Measurements from ENCODE around the gene PAN3.

The PAN3 gene

GRCh38 chr13:28271056-28271840 is 132.9 kb downstream of the PAN3 start:
- CTCF ChIA-PET = interaction anchor here (0.5 to 0.6 kb wide), 2 partner anchors 55 to 232 kb away, joined by 3 to 4 read pairs; no protein-coding TSS in a partner anchor
- peak; percentile 8 for DNase-seq (ENCODE audit: low spot score)
- TF ChIP-seq CTCF (conservative IDR thresholded peaks at IDR 0.05; ENCODE audit: low read depth) = no peak
- POLR2A ChIA-PET (ENCODE audit: low non-redundant PET) = no interaction called here
- no peak overlapping the region for H3K27ac ChIP-seq

- POLR2A ChIA-PET (ENCODE audit: low non-redundant PET) = no interaction called here
- no peak for TF ChIP-seq CTCF (conservative IDR thresholded peaks at IDR 0.05; ENCODE audit: low read depth)
- DNase-seq (ENCODE audit: low spot score) = no peak
- H3K27ac ChIP-seq = no peak overlapping the region
- CTCF ChIA-PET = no interaction called here
Observed at GRCh38 chr13:28273919-28274318, 135.6 kb downstream of the PAN3 start.

GRCh38 chr13:28282451-28282850 is 144.1 kb downstream of the PAN3 start:
- TF ChIP-seq CTCF (conservative IDR thresholded peaks at IDR 0.05; ENCODE audit: low read depth) = no peak
- POLR2A ChIA-PET (ENCODE audit: low non-redundant PET) = no interaction called here
- H3K27ac ChIP-seq = no peak overlapping the region
- CTCF ChIA-PET = interaction anchor here (0.5 to 0.6 kb wide), 2 partner anchors 27 to 1238 kb away, joined by 3 to 4 read pairs; no protein-coding TSS in a partner anchor
- DNase-seq (ENCODE audit: low spot score) = no peak

GRCh38 chr13:28283600-28283999 is 145.3 kb downstream of the PAN3 start:
- DNase-seq (ENCODE audit: low spot score) = no peak
- POLR2A ChIA-PET (ENCODE audit: low non-redundant PET) = no interaction called here
- TF ChIP-seq CTCF (conservative IDR thresholded peaks at IDR 0.05; ENCODE audit: low read depth) = no peak
- H3K27ac ChIP-seq = no peak overlapping the region
- CTCF ChIA-PET = interaction anchor here (0.6 kb wide), 1 partner anchor 71 kb away, joined by 4 read pairs; no protein-coding TSS in a partner anchor

- DNase-seq (ENCODE audit: low spot score) = no peak
- no peak for TF ChIP-seq CTCF (conservative IDR thresholded peaks at IDR 0.05; ENCODE audit: low read depth)
- ChIA-PET POLR2A (ENCODE audit: low non-redundant PET) (no interaction called here), CTCF (no interaction called here)
- no peak overlapping the region for H3K27ac ChIP-seq
Observed at GRCh38 chr13:28286263-28286662, 147.9 kb downstream of the PAN3 start.

GRCh38 chr13:28297341-28297740 is 159.0 kb downstream of the PAN3 start:
- POLR2A ChIA-PET (ENCODE audit: low non-redundant PET) = no interaction called here
- no peak overlapping the region for H3K27ac ChIP-seq
- DNase-seq (ENCODE audit: low spot score) = no peak
- CTCF ChIA-PET = interaction anchor here (0.7 kb wide), 1 partner anchor 1119 kb away, joined by 4 read pairs; no protein-coding TSS in a partner anchor
- TF ChIP-seq CTCF (conservative IDR thresholded peaks at IDR 0.05; ENCODE audit: low read depth) = no peak
